GM12873 (cell line): ENCODE results near the gene DNASE1L2.
A peak's percentile ranks its signal among the peaks of the same experiment; 100 is the strongest.

ENCODE experiments used
- CTCF ChIP-seq: IDR thresholded peaks from 2 replicates; pipeline ENCODE4 v1.5.1; 2012; ENCODE audit warnings: low read depth, mild to moderate bottlenecking, moderate library complexity, low read length, control low read depth; ENCODE audit not compliant: insufficient read depth; ENCODE audit errors: missing control alignments

Gene DNASE1L2

DNA sequence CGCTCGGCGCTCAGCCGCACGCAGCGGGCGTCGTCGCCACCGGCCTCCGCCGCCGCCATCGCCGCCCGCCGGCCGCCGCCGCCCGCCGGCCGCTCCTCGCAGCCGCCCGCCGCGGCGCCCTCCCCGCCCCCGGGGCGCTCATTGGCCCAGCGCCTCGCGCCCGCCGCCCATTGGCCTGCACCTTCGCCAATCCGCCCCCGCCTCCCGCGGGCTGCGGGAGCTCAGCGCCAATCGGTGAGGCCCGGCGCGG is 21.6 kb upstream of the DNASE1L2 start, which contains the start of gene PGP:
TSS of gene PGP (minus strand) at position 122 of the 250 bp plus-strand sequence. CDS start at position 59, 63 bp downstream.
- TF ChIP-seq CTCF, result no peak

GRCh38 chr16:2216330-2216729 is 19.9 kb upstream of the DNASE1L2 start:
- no peak for TF ChIP-seq CTCF

DNA sequence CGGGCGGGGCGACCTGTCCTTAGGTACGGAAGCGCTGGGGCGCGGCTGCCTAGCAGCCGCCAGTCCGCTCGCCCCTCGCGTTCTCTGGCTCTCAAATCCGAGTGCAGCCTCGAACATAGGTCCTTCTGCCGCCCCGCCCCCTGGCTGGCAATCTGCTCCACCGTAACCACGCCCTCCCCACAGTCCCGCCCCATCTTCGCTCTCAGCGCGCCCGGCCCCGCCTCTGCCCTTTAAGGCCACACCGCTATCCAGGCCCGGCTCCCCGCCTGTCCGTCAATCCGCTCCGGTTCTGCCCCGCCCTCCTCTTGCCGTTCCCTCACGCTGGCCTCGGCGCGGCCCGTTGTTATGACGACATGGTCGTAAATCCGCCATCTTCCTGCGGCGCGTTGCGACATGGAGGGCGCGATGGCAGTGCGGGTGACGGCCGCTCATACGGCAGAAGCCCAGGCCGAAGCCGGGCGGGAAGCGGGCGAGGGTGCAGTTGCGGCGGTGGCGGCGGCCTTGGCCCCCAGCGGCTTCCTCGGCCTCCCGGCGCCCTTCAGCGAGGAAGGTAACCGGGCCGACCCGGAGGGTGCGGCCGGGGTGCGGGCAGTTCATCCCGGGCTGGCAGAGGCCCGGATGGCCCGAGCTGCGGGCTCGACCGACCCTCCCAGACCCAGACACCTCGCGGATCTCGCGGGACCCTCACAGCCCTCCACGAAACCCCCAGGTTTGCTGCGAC is 12.9 kb upstream of the DNASE1L2 start, which contains the start of gene E4F1:
TSS of gene E4F1 (plus strand) at position 371 of the 721 bp plus-strand sequence. CDS start at position 394, 23 bp downstream.
- no peak for TF ChIP-seq CTCF

DNA sequence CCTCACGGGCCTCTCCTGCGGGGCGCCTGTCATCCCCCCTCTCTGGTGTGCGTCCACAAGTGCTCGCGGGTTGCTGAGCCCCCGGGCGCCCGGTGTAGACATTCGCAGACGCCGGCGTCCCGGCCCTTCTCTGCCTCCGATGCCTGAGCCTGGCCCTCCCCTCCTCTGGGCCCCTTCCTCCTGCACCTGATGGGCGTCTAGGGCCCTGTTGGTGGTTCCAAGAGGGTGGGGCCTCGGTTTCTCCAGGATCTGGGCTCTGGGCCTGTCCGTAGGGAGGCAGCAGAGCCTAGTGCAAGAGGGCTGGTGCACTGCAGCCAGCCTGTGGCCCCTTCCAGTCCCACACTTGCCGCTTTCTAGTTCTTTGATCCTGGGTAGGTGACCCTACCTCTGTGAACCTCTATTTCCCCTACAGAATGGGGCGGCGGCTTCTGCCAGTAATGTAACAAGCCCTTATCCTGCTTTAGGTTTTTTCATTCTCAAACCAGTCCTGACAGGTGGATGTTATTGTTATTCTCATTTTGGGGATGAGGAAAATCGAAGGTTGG is 12.2 kb upstream of the DNASE1L2 start:
- peak; percentile 17 for TF ChIP-seq CTCF

GRCh38 chr16:2226245-2226793 is 9.9 kb upstream of the DNASE1L2 start:
- no peak for TF ChIP-seq CTCF

DNA sequence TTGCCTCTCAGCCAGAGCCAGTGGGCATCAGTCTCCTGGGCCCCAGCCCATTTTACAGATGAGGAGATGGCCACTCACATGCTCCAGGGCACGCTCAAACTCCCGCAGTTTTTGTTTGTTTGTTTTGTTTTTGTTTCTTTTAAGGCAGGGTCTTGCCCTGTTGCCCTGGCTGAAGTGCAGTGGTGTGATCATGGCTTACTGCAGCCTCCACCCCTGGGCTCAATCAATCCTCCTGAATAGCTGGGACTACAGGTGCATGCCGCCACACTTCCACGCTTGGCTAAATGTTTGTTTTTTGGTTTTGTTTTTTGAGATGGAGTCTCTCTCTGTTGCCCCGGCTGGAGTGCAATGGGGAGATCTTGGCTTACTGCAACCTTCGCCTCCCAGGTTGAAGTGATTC is 9.3 kb upstream of the DNASE1L2 start:
- TF ChIP-seq CTCF, result no peak

DNA sequence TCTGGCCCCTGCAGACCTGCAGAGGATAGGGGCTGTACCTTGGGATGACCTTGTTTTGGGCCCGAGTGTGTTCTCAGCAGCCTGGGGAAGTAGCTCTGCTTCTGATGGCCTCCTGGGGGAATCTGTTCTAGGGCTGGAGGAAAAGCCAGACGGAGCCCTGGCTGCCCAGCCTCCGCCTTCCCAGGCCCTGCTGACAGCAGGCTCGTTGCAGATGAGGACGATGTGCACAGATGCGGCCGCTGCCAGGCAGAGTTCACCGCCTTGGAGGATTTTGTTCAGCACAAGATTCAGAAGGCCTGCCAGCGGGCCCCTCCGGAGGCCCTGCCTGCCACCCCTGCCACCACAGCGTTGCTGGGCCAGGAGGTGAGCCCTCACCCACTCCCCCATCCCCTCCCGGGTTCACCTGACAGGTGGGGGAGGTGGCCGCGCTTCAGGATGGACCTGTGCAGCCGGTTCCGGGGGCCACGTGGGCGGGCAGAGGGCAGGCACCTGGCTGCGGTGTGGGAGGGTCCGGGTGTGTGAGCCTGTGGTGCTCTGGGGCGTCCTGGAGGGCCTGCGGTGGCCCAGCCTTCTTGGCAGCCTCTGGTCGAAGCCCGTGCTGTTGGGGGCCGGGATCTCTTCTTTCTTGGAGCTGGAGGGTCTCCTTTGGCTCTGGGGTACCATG is 8.0 kb upstream of the DNASE1L2 start:
- no peak for TF ChIP-seq CTCF
